IMR-90 (cell line): Measurements from ENCODE around the gene PHOSPHO2.

ENCODE experiments used
- CTCF ChIP-seq: conservative IDR thresholded peaks from 2 replicates; pipeline ENCODE4 v1.5.1; 2012; ENCODE audit warnings: mild to moderate bottlenecking, low read depth, low read length, improper control_type of control experiment
- POLR2A ChIP-seq: IDR thresholded peaks from 2 replicates; pipeline ENCODE4 v1.6.1; 2012; ENCODE audit warnings: mild to moderate bottlenecking, low read depth, low read length

GRCh38 chr2:169743549-169743948, 49.3 kb downstream of the PHOSPHO2 start:
- TF ChIP-seq POLR2A (no peak), CTCF (no peak)
